Left cardiac atrium (tissue), 4 donors: ENCODE data around the gene MYCBPAP. TPM values are rescaled to one million over a fixed set of nuclear protein-coding genes. Genes with fewer than 3 reads are reported as not detected.
A peak's percentile ranks its signal among the peaks of the same experiment; 100 is the strongest.

Experiments used
- ATAC-seq, 2 donors: fragments of 200-7000 bp; cut with Tn5 transposase; one replicate each; pipeline ENCODE4 v1.9.1; 2020; ENCODE audit warnings: mild to moderate bottlenecking in 2 of 2, moderate library complexity in 2 of 2
- DNase-seq: peaks from one replicate; pipeline ENCODE4 v3.0.0-alpha.2; 2020
- intact Hi-C, 2 donors: fragments of 100-400 bp; cut with DNase I; formaldehyde crosslinking; loops; one replicate each; pipeline versions ENCODE4 v1.14.1 to v1.15.1; 2022 to 2023
- total RNA-seq, 2 donors: library from RNA; stranded (reverse); fragmentation: NEBNext Ultra II Directional; extraction: Animal tissue kit (Norgen Biotek cat#: 25700); gene quantifications; one replicate each; pipeline ENCODE4 v1.2.1, GENCODE V29; 2021
- donor health status: DM: no; HTN: yes; CAD: no.
- donor health status: DM: no; HTN: yes; CAD: no; lungs with severe emphysema.
- donor health status: DM: yes; HTN: yes; CAD: no.
- donor health status: Dilated cardiomyopathy.

MYCBPAP gene
- total RNA-seq, 2 donors from 2014 or later, result 0.39 to 0.59 TPM

GRCh38 chr17:50505591-50506130 is 2.6 kb upstream of the MYCBPAP start:
- intact Hi-C loops, result no loop called here
- ATAC-seq, result no peak
- no peak for DNase-seq

GRCh38 chr17:50506298-50506697 is 1.9 kb upstream of the MYCBPAP start:
- intact Hi-C loops, result no loop called here
- ATAC-seq (no peak), DNase-seq (no peak)

GRCh38 chr17:50508573-50509460 is 578 bp downstream of the MYCBPAP start:
- DNase-seq, result no peak
- intact Hi-C loops, result no loop called here
- peak; percentile 5 to 9 for ATAC-seq

GRCh38 chr17:50511058-50511457 is 2.8 kb downstream of the MYCBPAP start:
- intact Hi-C loops, result no loop called here
- no peak for DNase-seq
- no peak for ATAC-seq

GRCh38 chr17:50513495-50513894 is 5.3 kb downstream of the MYCBPAP start:
- ATAC-seq (no peak), DNase-seq (no peak)
- intact Hi-C loops, result no loop called here

- ATAC-seq, result no peak
- intact Hi-C loops, result no loop called here
- DNase-seq, result no peak
Measured at GRCh38 chr17:50514388-50514787, 6.1 kb downstream of the MYCBPAP start.

- peak; percentile 50 to 74 for ATAC-seq
- intact Hi-C loops, result no loop called here
- no peak for DNase-seq
Measured at GRCh38 chr17:50514936-50515702, 6.9 kb downstream of the MYCBPAP start.

- DNase-seq (no peak), ATAC-seq (no peak)
- intact Hi-C loops, result no loop called here
Measured at GRCh38 chr17:50517011-50517410, 8.8 kb downstream of the MYCBPAP start.

- DNase-seq (no peak), ATAC-seq (no peak)
- intact Hi-C loops, result no loop called here
Measured at GRCh38 chr17:50517504-50518383, 9.5 kb downstream of the MYCBPAP start.

GRCh38 chr17:50518384-50519023 is 10.3 kb downstream of the MYCBPAP start:
- ATAC-seq (no peak), DNase-seq (no peak)
- intact Hi-C loops, result no loop called here

GRCh38 chr17:50519141-50519834 is 11.0 kb downstream of the MYCBPAP start:
- ATAC-seq, result no peak
- intact Hi-C loops, result no loop called here
- no peak for DNase-seq

GRCh38 chr17:50520483-50520882 is 12.2 kb downstream of the MYCBPAP start:
- ATAC-seq, result no peak
- intact Hi-C loops, result no loop called here
- DNase-seq, result no peak

GRCh38 chr17:50521514-50521913 is 13.3 kb downstream of the MYCBPAP start:
- no peak for ATAC-seq
- intact Hi-C loops, result no loop called here
- no peak for DNase-seq

- intact Hi-C loops, result no loop called here
- no peak for DNase-seq
- no peak for ATAC-seq
Measured at GRCh38 chr17:50522766-50523165, 14.5 kb downstream of the MYCBPAP start.

- intact Hi-C loops, result no loop called here
- DNase-seq (no peak), ATAC-seq (no peak)
Measured at GRCh38 chr17:50523208-50523607, 15.0 kb downstream of the MYCBPAP start.

GRCh38 chr17:50524838-50525237 is 16.6 kb downstream of the MYCBPAP start:
- no peak for DNase-seq

GRCh38 chr17:50527155-50527762 is 19.0 kb downstream of the MYCBPAP start:
- ATAC-seq (no peak), DNase-seq (no peak)
- intact Hi-C loops, result no loop called here

More at GRCh38 chr17:50524838-50525237, 16.6 kb downstream of the MYCBPAP start:
- no peak for ATAC-seq
- intact Hi-C loops, result no loop called here
